Testis (tissue), 2 donors: Measurements from ENCODE around the gene HSF5.

Source experiments
- CTCF ChIP-seq, 3 experiments: fragments of 450-650 bp in 2 of 3; fragments of 200-600 bp in 1 of 3; sonication (generic) in 1 of 3; IDR thresholded peaks; one replicate each; pipeline ENCODE4 v1.5.1; 2016 to 2019; ENCODE audit warnings: antibody characterized with exemption in 3 of 3, mild to moderate bottlenecking in 2 of 3, moderate library complexity in 1 of 3
- POLR2A ChIP-seq: fragments of 450-650 bp; IDR thresholded peaks from one replicate; pipeline ENCODE4 v1.6.1; 2017; ENCODE audit warnings: antibody characterized with exemption, mild to moderate bottlenecking, moderate library complexity

GRCh38 chr17:58409432-58409831, 78.8 kb downstream of the HSF5 start:
- TF ChIP-seq CTCF (IDR thresholded peaks at IDR 0.05) (no peak), POLR2A (no peak)
